Transverse colon (tissue), 3 donors: ENCODE data around the gene DPP4.

Source experiments
- CTCF ChIP-seq, 5 experiments: fragments of 200-600 bp in 3 of 5; fragments of 450-650 bp in 2 of 5; sonication (generic) in 3 of 5; IDR thresholded peaks; 1 replicate in 2 of 5; 2 replicates in 3 of 5; pipeline ENCODE4 v1.5.1; 2016 to 2017; ENCODE audit warnings: antibody characterized with exemption in 5 of 5, inconsistent platforms in 3 of 5, mild to moderate bottlenecking in 2 of 5, moderate library complexity in 1 of 5
- POLR2A ChIP-seq: fragments of 450-650 bp; IDR thresholded peaks from one replicate; pipeline ENCODE4 v1.6.1; 2016; ENCODE audit warnings: antibody characterized with exemption, mild to moderate bottlenecking, moderate library complexity

- TF ChIP-seq CTCF (IDR thresholded peaks at IDR 0.05) (no peak), POLR2A (no peak)
Observed at GRCh38 chr2:161969159-161969558, 104.9 kb downstream of the DPP4 start.
